Activated B cell treated with CpG ODN at 0.5 μM for 24 hours (primary cell): ENCODE measurements around the gene MSL1. TPM values are rescaled to one million over a fixed set of nuclear protein-coding genes. Genes with fewer than 3 reads are reported as not detected.

Experiments
- ATAC-seq: fragments of 200-7000 bp; cut with Tn5 transposase; one replicate; pipeline ENCODE4 v1.10.0; 2021; ENCODE audit warnings: low read depth, mild to moderate bottlenecking, moderate library complexity
- CTCF ChIA-PET: fragments of 350-600 bp; sonication (Branson Sonifier 250); formaldehyde crosslinking; loops from one replicate; lab custom pipeline; 2021; ENCODE audit warnings: antibody characterized with exemption; lab: Charles Lee
- POLR2A ChIA-PET: fragments of 350-600 bp; sonication (Branson Sonifier 250); formaldehyde crosslinking; loops from one replicate; lab custom pipeline; 2021; ENCODE audit warnings: antibody characterized with exemption; lab: Charles Lee
- DNase-seq: peaks from one replicate; pipeline ENCODE4 v3.0.0; 2022
- H3K27ac Mint-ChIP-seq: one replicate; pipeline ENCODE4 v1.8.0; 2020; ENCODE audit warnings: mixed read lengths
- H3K27me3 Mint-ChIP-seq: one replicate; pipeline ENCODE4 v1.8.0; 2021; ENCODE audit warnings: mixed read lengths
- H3K36me3 Mint-ChIP-seq: one replicate; pipeline ENCODE4 v1.8.0; 2021; ENCODE audit warnings: low read depth, mixed read lengths
- H3K4me1 Mint-ChIP-seq: one replicate; pipeline ENCODE4 v1.8.0; 2021; ENCODE audit warnings: mixed read lengths
- H3K4me3 Mint-ChIP-seq: one replicate; pipeline ENCODE4 v1.8.0; 2020; ENCODE audit warnings: mild to moderate bottlenecking, mixed read lengths
- H3K9me3 Mint-ChIP-seq: one replicate; pipeline ENCODE4 v1.8.0; 2020; ENCODE audit warnings: mixed read lengths
- CTCF ChIP-seq: fragments of 200-600 bp; IDR thresholded peaks from one replicate; pipeline ENCODE4 v1.8.0; 2022; ENCODE audit warnings: antibody characterized with exemption, mild to moderate bottlenecking
- intact Hi-C: fragments of 100-400 bp; cut with micrococcal nuclease; formaldehyde crosslinking; loops from one replicate; pipeline ENCODE4 v1.15.1; 2024
- total RNA-seq: library from RNA; stranded (reverse); gene quantifications from 2 replicates; pipeline ENCODE4 v1.2.3, GENCODE V29; 2022

The MSL1 gene
- total RNA-seq, 1 donor from 2014 or later: 101 TPM

GRCh38 chr17:40108970-40109824 lies 12.6 kb upstream of the MSL1 start:
- DNase-seq (no peak), ATAC-seq (no peak)
- CTCF ChIA-PET: interaction anchor here (0.9 to 6.8 kb wide), 5 partner anchors 24 to 59 kb away, joined by 3 to 116 read pairs (median 43); partner anchors contain the start of genes CASC3 and THRA
- Mint-ChIP-seq H3K27ac (no peak overlapping the region), H3K9me3 (no peaks in the 10 kb centered on the region), H3K4me1 (peaks cover 82% of the 10 kb centered on the region), H3K4me3 (no peak overlapping the region), H3K27me3 (no peaks in the 10 kb centered on the region), H3K36me3 (no peaks in the 10 kb centered on the region)
- no peak for TF ChIP-seq CTCF
- POLR2A ChIA-PET: interaction anchor here (0.5 to 1.2 kb wide), 8 partner anchors 8 to 188 kb away, joined by 3 to 10 read pairs (median 4); partner anchors contain the start of gene MSL1
- intact Hi-C loops: loop anchor here (1.0 to 2.0 kb wide), 2 partner anchors 9 to 54 kb away; partner anchors contain the start of genes MED24 and NR1D1

DNA sequence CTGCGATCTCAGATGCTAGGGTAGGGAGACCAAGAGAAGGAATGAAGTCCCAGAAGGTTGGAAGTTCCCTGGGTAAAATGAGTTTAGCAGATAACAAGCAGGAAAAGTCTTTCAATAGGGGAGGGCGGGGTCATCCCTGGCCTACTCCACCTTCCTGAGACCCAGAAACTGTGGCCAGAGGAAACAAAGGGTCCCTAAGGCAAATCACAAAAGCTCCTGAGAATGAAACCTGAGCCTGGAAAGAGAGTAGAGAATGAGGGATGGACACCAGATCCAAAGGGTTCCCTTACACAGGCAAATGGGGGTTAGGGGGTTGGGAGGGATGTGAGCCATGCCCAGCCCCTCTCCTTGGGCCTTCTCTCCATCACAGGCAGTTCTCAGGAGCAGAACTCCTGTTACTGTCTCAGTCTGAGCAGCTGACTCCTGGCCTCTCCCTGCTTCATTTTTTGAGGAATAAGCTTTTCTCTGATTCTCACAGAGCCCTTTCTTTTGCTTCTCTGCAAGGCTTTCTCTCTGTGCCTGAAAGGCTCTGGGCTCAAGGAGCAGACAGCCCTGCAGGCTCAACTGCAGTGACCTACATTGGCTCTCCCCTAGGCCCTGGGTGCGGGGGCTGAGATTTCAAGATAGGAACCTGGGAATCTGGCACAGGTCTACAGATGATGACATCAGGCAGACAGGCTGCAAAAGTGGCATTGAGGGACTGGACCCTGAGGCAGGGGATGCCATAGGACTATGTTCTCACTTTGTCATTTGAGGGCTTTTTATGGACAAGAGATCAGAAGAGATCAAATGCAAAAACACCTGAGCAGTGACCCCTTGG lies 11.5 kb upstream of the MSL1 start:
- POLR2A ChIA-PET: interaction anchor here (0.6 to 5.9 kb wide), 9 partner anchors 12 to 50 kb away, joined by 3 to 113 read pairs (median 4); partner anchors contain the start of genes CASC3, MSL1 and NR1D1
- Mint-ChIP-seq H3K4me3 (no peak overlapping the region), H3K4me1 (peaks cover 78% of the 10 kb centered on the region), H3K9me3 (no peaks in the 10 kb centered on the region), H3K36me3 (no peaks in the 10 kb centered on the region), H3K27me3 (no peaks in the 10 kb centered on the region), H3K27ac (no peak overlapping the region)
- DNase-seq: no peak
- intact Hi-C loops: loop anchor here (2.0 to 5.0 kb wide), 2 partner anchors 42 to 71 kb away; no protein-coding TSS in a partner anchor
- ATAC-seq: no peak
- CTCF ChIA-PET: interaction anchor here (1.3 to 6.8 kb wide), 10 partner anchors 7 to 58 kb away, joined by 4 to 116 read pairs (median 46); partner anchors contain the start of genes MSL1, NR1D1 and THRA
- TF ChIP-seq CTCF: no peak

DNA sequence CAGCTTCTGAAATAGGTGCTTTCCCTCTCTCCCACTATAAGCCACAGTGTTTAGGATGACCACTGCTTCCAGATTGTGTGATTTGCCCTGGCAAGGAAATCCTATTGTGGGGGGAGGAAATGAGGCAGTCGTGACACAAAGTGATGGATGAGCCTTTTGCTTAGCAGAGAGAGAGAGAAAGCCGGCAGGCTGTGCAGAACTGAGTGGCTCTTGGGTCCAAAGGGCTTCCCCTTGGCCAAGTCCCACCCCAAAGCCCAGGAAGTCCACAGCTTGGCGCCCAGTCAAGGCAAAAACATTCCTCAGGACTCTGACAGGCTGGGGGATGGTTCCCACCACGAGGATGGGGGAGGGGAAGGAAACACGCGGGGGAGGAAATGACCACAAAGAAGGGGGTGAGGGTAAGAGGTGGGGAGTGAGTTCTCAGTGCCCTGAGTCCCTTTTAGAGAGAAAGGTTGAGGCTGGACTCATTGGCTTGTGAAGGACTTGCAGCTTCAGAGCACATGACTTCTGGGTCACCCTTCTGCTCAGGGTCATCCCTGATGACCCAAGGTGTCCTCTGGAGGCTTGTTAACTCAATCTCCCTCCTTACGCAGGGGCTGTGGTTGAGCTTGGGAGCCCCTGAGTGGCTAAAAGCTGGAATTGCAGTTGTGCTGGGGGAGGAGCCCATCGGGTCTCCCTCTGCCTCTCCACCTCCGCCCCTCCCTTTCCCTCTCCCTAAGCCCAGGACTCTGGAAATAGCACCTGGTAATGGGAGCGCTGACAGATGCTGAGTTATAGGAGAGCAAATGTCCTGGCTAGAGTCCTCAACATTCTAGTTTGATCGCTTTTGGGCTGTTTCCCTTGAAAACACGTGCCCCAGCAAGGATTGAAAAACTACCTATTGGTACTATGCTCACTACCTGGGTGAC lies 10.3 kb upstream of the MSL1 start:
- no peak for TF ChIP-seq CTCF
- H3K27me3 Mint-ChIP-seq: no peaks in the 10 kb centered on the region
- peaks cover 69% of the 10 kb centered on the region for H3K4me1 Mint-ChIP-seq
- peak overlapping the region; percentile 69 for H3K27ac Mint-ChIP-seq
- CTCF ChIA-PET: interaction anchor here (0.6 to 6.8 kb wide), 18 partner anchors 8 to 183 kb away, joined by 3 to 116 read pairs (median 14); partner anchors contain the start of genes MED24, MSL1, NR1D1 and THRA
- DNase-seq (peak; percentile 56), ATAC-seq (peak; percentile 58)
- no peaks in the 10 kb centered on the region for H3K9me3 Mint-ChIP-seq
- POLR2A ChIA-PET: interaction anchor here (0.6 to 5.9 kb wide), 16 partner anchors 10 to 1566 kb away, joined by 3 to 113 read pairs (median 4); partner anchors contain the start of genes CASC3, MED24, MSL1 and NR1D1
- no peaks in the 10 kb centered on the region for H3K36me3 Mint-ChIP-seq
- intact Hi-C loops: loop anchor here (1.0 to 5.0 kb wide), 7 partner anchors 12 to 98 kb away; partner anchors contain the start of gene THRA
- H3K4me3 Mint-ChIP-seq: peak overlapping the region; percentile 51

DNA sequence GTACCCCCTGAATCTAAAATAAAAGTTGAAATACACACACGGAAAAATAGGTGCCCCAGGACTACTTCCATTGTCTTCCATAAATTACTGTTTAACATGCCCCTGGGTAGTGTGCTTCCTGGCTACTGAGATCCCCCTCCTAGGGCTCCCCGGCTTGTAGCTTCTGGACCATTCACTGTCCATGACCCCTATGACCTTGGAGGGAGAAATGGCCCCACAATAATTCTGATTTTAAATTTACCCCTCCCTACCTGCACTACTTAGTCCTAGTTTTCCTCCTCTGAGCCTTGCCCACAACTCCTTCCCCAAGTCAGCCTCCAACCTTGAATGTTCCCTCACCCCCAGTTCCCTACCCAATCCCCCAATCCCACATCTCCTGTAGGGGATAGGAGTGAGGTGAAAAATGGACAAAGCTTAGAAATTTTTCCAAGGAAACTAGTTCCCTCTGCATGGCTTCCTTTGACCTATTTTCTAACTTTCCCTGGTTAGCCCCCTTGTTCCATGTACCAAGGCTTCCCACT lies 9.5 kb upstream of the MSL1 start:
- POLR2A ChIA-PET: interaction anchor here (0.7 to 5.9 kb wide), 15 partner anchors 9 to 357 kb away, joined by 3 to 113 read pairs (median 4); partner anchors contain the start of genes CASC3, MED24, MSL1 and NR1D1
- DNase-seq (no peak), ATAC-seq (no peak)
- Mint-ChIP-seq H3K9me3 (no peaks in the 10 kb centered on the region), H3K4me1 (peaks cover 61% of the 10 kb centered on the region), H3K36me3 (no peaks in the 10 kb centered on the region), H3K27me3 (no peaks in the 10 kb centered on the region), H3K4me3 (peak overlapping the region; percentile 8), H3K27ac (peak overlapping the region; percentile 69)
- intact Hi-C loops: loop anchor here (5.0 kb wide), 1 partner anchor 40 kb away; no protein-coding TSS in a partner anchor
- CTCF ChIA-PET: interaction anchor here (1.0 to 6.8 kb wide), 24 partner anchors 9 to 182 kb away, joined by 3 to 116 read pairs (median 10); partner anchors contain the start of genes CASC3, CSF3, MED24 and MSL1
- TF ChIP-seq CTCF: no peak
